Measurements from ENCODE around the gene PPIE.
A peak's percentile ranks its signal among the peaks of the same experiment; 100 is the strongest.

The PPIE gene

GRCh38 chr1:39738622-39739366, at the start of gene PPIE:
PPIE (plus strand) TSS chr1:39738882; CDS start chr1:39738901, 19 bp downstream.
- DNase-seq, result peak; percentile 95

GRCh38 chr1:39689214-39689613, 49.5 kb upstream of the PPIE start:
- DNase-seq, result no peak

- DNase-seq, result no peak
These were observed 49.0 kb upstream of the PPIE start for GRCh38 chr1:39689635-39690034.

- no peak for DNase-seq
These were observed 48.5 kb upstream of the PPIE start for GRCh38 chr1:39690225-39690624.

GRCh38 chr1:39690794-39691382, 47.8 kb upstream of the PPIE start:
- DNase-seq, result no peak

- DNase-seq, result peak; percentile 87
These were observed 47.1 kb upstream of the PPIE start, which contains the start of gene HPCAL4 for GRCh38 chr1:39691383-39692151. HPCAL4 (minus strand) TSS chr1:39691433; CDS start chr1:39684603, 6,830 bp downstream.

- DNase-seq, result peak; percentile 16
These were observed 46.3 kb upstream of the PPIE start for GRCh38 chr1:39692152-39693074.

- no peak for DNase-seq
These were observed 44.7 kb upstream of the PPIE start for GRCh38 chr1:39694026-39694425.

- DNase-seq, result no peak
These were observed 43.7 kb upstream of the PPIE start for GRCh38 chr1:39695016-39695415.

- DNase-seq, result no peak
These were observed 42.2 kb upstream of the PPIE start for GRCh38 chr1:39696448-39696847.

GRCh38 chr1:39698568-39698967, 40.1 kb upstream of the PPIE start:
- no peak for DNase-seq

- no peak for DNase-seq
These were observed 39.3 kb upstream of the PPIE start for GRCh38 chr1:39699419-39699818.

- no peak for DNase-seq
These were observed 38.3 kb upstream of the PPIE start for GRCh38 chr1:39700348-39700747.

- DNase-seq, result no peak
These were observed 37.6 kb upstream of the PPIE start for GRCh38 chr1:39701049-39701439.

GRCh38 chr1:39704757-39705156, 33.9 kb upstream of the PPIE start:
- no peak for DNase-seq

- no peak for DNase-seq
These were observed 31.2 kb upstream of the PPIE start for GRCh38 chr1:39707506-39707905.

- no peak for DNase-seq
These were observed 27.3 kb upstream of the PPIE start for GRCh38 chr1:39711104-39711965.

- DNase-seq, result no peak
These were observed 26.7 kb upstream of the PPIE start for GRCh38 chr1:39711966-39712340.

- DNase-seq, result no peak
These were observed 25.1 kb upstream of the PPIE start for GRCh38 chr1:39713557-39713956.

GRCh38 chr1:39717809-39718208, 20.9 kb upstream of the PPIE start:
- no peak for DNase-seq

GRCh38 chr1:39720094-39720999, 18.3 kb upstream of the PPIE start:
- DNase-seq, result no peak

All from activated gamma-delta T cell treated with Interleukin-2 at 50 U/mL for 16 hours (primary cell).